SK-N-SH treated with all-trans-retinoic acid at 6 μM for 48 hours (cell line): ENCODE data around the gene FRAS1.

Experiments used
- ARNTL ChIP-seq: fragments of 450-650 bp; formaldehyde crosslinking; IDR thresholded peaks from 2 replicates; pipeline ENCODE4 v1.5.0; 2020; ENCODE audit warnings: low read depth, mild to moderate bottlenecking, moderate library complexity, borderline replicate concordance
- CREB5 ChIP-seq: fragments of 250-450 bp; sonication (Bioruptor Pico); IDR thresholded peaks from 2 replicates; pipeline ENCODE4 v1.5.1; 2020; ENCODE audit warnings: low read depth, mild to moderate bottlenecking, moderate library complexity
- CSDC2 ChIP-seq: fragments of 250-450 bp; sonication (Bioruptor Pico); IDR thresholded peaks from 2 replicates; pipeline ENCODE4 v1.5.0; 2020; ENCODE audit warnings: mild to moderate bottlenecking, moderate library complexity
- OSR1 ChIP-seq: fragments of 250-450 bp; sonication (Bioruptor Pico); IDR thresholded peaks from 2 replicates; pipeline ENCODE4 v1.8.0; 2022; ENCODE audit warnings: moderate library complexity, mild to moderate bottlenecking, inconsistent platforms
- PATZ1 ChIP-seq: fragments of 250-450 bp; sonication (Bioruptor Pico); IDR thresholded peaks from 2 replicates; pipeline ENCODE4 v1.8.0; 2020; ENCODE audit warnings: mild to moderate bottlenecking, moderate library complexity, borderline replicate concordance
- TOX ChIP-seq: fragments of 250-450 bp; sonication (Bioruptor Pico); IDR thresholded peaks from 2 replicates; pipeline ENCODE4 v1.8.0; 2021; ENCODE audit warnings: mild to moderate bottlenecking, moderate library complexity, borderline replicate concordance
- TSHZ2 ChIP-seq: fragments of 250-450 bp; sonication (Bioruptor Pico); IDR thresholded peaks from 2 replicates; pipeline ENCODE4 v1.5.0; 2020; ENCODE audit warnings: mild to moderate bottlenecking, moderate library complexity
- ZFP3 ChIP-seq: fragments of 250-450 bp; sonication (Bioruptor Pico); IDR thresholded peaks from 2 replicates; pipeline ENCODE4 v1.5.0; 2020; ENCODE audit warnings: mild to moderate bottlenecking, moderate library complexity
- ZFP30 ChIP-seq: fragments of 450-650 bp; formaldehyde crosslinking; IDR thresholded peaks from 2 replicates; pipeline ENCODE4 v1.5.0; 2022; ENCODE audit warnings: mild to moderate bottlenecking, moderate library complexity
- ZNF565 ChIP-seq: fragments of 450-650 bp; formaldehyde crosslinking; conservative IDR thresholded peaks from 2 replicates; pipeline ENCODE4 v1.5.0; 2020; ENCODE audit warnings: low read depth, mild to moderate bottlenecking, moderate library complexity
- ZNF70 ChIP-seq: fragments of 450-650 bp; formaldehyde crosslinking; IDR thresholded peaks from 2 replicates; pipeline ENCODE4 v1.5.0; 2020; ENCODE audit warnings: mild to moderate bottlenecking, moderate library complexity
- ZNF8 ChIP-seq: fragments of 450-650 bp; formaldehyde crosslinking; IDR thresholded peaks from 2 replicates; pipeline ENCODE4 v1.5.0; 2020; ENCODE audit warnings: mild to moderate bottlenecking, moderate library complexity

GRCh38 chr4:78217557-78217956 is 160.4 kb downstream of the FRAS1 start:
- no peak for TF ChIP-seq PATZ1
- TF ChIP-seq CSDC2 (CRISPR knock-in tag) = no peak
- no peak for TF ChIP-seq ZNF70 (CRISPR knock-in tag)
- no peak for TF ChIP-seq CREB5 (CRISPR knock-in tag)
- no peak for TF ChIP-seq ZNF8 (CRISPR knock-in tag)
- no peak for TF ChIP-seq OSR1
- no peak for TF ChIP-seq TSHZ2
- TF ChIP-seq ZNF565 = no peak
- TF ChIP-seq TOX (CRISPR knock-in tag) = no peak
- no peak for TF ChIP-seq ZFP3
- TF ChIP-seq ZFP30 (CRISPR knock-in tag) = no peak
- TF ChIP-seq ARNTL = no peak
